Uterus (tissue), 2 donors: Measurements from ENCODE around the gene TRIOBP.
A peak's percentile ranks its signal among the peaks of the same experiment; 100 is the strongest.

Experiments
- POLR2A ChIP-seq, 2 donors: fragments of 450-650 bp; IDR thresholded peaks; one replicate each; pipeline ENCODE4 v1.6.1; 2016; ENCODE audit warnings: antibody characterized with exemption in 2 of 2, mild to moderate bottlenecking in 1 of 2, moderate library complexity in 1 of 2
- TF ChIP-seq, protein P1 (sequence below), 4 experiments: fragments of 200-600 bp in 2 of 4; fragments of 450-650 bp in 2 of 4; sonication (generic) in 2 of 4; IDR thresholded peaks; one replicate each; pipeline ENCODE4 v1.5.1; 2016 to 2019; ENCODE audit warnings: antibody characterized with exemption in 4 of 4, mild to moderate bottlenecking in 2 of 4, moderate library complexity in 1 of 4

GRCh38 chr22:37734964-37735451 is 38.2 kb downstream of the TRIOBP start:
- no peak for TF ChIP-seq POLR2A (IDR thresholded peaks at IDR 0.05)
- TF ChIP-seq, protein P1, sequence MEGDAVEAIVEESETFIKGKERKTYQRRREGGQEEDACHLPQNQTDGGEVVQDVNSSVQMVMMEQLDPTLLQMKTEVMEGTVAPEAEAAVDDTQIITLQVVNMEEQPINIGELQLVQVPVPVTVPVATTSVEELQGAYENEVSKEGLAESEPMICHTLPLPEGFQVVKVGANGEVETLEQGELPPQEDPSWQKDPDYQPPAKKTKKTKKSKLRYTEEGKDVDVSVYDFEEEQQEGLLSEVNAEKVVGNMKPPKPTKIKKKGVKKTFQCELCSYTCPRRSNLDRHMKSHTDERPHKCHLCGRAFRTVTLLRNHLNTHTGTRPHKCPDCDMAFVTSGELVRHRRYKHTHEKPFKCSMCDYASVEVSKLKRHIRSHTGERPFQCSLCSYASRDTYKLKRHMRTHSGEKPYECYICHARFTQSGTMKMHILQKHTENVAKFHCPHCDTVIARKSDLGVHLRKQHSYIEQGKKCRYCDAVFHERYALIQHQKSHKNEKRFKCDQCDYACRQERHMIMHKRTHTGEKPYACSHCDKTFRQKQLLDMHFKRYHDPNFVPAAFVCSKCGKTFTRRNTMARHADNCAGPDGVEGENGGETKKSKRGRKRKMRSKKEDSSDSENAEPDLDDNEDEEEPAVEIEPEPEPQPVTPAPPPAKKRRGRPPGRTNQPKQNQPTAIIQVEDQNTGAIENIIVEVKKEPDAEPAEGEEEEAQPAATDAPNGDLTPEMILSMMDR (IDR thresholded peaks at IDR 0.05), result peak in 1 of 4 experiments; percentile 37
